ENCODE data around the gene EML5. TPM values are rescaled to one million over a fixed set of nuclear protein-coding genes. Genes with fewer than 3 reads are reported as not detected.

The EML5 gene
- total RNA-seq, 1 experiment from 2014 or later = 0.85 TPM

DNA sequence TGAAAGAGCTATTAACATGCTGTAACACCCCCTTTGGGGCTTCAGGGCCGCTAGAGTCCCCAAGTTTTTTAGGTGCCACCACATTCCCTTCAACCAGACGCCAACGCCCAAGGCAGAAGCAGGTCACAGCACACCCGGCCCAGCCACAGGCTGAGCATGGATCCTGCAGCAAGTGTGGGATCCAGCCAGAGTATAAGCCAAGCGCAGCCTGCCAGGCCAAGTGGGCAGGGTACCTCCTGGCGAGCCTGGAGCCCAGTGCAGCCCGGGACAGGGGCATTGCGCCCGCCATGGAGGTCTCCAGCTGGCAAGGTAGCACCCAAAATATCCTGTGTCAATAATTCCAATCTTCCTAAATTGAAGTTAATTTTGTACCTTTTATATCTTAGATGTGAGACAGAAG lies 55.5 kb downstream of the EML5 start (continued):
- TF ChIP-seq, protein P1, sequence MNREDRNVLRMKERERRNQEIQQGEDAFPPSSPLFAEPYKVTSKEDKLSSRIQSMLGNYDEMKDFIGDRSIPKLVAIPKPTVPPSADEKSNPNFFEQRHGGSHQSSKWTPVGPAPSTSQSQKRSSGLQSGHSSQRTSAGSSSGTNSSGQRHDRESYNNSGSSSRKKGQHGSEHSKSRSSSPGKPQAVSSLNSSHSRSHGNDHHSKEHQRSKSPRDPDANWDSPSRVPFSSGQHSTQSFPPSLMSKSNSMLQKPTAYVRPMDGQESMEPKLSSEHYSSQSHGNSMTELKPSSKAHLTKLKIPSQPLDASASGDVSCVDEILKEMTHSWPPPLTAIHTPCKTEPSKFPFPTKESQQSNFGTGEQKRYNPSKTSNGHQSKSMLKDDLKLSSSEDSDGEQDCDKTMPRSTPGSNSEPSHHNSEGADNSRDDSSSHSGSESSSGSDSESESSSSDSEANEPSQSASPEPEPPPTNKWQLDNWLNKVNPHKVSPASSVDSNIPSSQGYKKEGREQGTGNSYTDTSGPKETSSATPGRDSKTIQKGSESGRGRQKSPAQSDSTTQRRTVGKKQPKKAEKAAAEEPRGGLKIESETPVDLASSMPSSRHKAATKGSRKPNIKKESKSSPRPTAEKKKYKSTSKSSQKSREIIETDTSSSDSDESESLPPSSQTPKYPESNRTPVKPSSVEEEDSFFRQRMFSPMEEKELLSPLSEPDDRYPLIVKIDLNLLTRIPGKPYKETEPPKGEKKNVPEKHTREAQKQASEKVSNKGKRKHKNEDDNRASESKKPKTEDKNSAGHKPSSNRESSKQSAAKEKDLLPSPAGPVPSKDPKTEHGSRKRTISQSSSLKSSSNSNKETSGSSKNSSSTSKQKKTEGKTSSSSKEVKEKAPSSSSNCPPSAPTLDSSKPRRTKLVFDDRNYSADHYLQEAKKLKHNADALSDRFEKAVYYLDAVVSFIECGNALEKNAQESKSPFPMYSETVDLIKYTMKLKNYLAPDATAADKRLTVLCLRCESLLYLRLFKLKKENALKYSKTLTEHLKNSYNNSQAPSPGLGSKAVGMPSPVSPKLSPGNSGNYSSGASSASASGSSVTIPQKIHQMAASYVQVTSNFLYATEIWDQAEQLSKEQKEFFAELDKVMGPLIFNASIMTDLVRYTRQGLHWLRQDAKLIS (CRISPR knock-in tag; IDR thresholded peaks at IDR 0.05; ENCODE audit: borderline replicate concordance) = no peak

DNA sequence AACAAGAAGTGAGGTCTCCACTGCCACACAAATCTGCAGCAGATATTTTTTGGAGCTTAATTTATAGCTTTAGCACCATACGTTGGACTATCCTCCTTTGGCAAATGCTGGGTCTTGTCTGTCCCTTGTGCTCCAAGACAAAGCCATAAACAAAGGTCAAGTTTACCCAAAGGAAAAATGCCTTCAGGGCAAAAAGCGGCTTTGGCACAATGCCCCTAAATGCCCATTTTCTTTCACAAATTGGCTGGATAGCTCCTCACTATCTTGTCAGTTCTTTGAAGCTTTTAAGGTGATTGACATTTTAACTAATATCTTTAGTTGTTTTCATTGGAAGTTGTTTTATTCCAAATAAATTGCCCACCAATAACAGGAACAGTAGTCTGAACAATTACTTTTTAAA lies 59.6 kb downstream of the EML5 start:
- no peak for ATAC-seq
- Mint-ChIP-seq H3K4me3 (no peak overlapping the region), H3K27ac (no peak overlapping the region), H3K36me3 (no peaks in the 10 kb centered on the region), H3K4me1 (no peaks in the 10 kb centered on the region), H3K9me3 (peaks cover 8% of the 10 kb centered on the region; the same call in 1 of the 2 replicates), H3K27me3 (ENCODE audit: low read depth) (no peaks in the 10 kb centered on the region)
- CTCF ChIA-PET = interaction anchor here (0.9 to 1.3 kb wide), 4 partner anchors 20 to 134 kb away, joined by 3 read pairs; no protein-coding TSS in a partner anchor
- DNase-seq (ENCODE audit: low spot score) = no peak
- no peak for TF ChIP-seq ZNF263 (CRISPR knock-in tag; IDR thresholded peaks at IDR 0.05; ENCODE audit: low read depth)
- no peak for TF ChIP-seq PRRX2 (CRISPR knock-in tag; IDR thresholded peaks at IDR 0.05)
- POLR2A ChIA-PET = no interaction called here

DNA sequence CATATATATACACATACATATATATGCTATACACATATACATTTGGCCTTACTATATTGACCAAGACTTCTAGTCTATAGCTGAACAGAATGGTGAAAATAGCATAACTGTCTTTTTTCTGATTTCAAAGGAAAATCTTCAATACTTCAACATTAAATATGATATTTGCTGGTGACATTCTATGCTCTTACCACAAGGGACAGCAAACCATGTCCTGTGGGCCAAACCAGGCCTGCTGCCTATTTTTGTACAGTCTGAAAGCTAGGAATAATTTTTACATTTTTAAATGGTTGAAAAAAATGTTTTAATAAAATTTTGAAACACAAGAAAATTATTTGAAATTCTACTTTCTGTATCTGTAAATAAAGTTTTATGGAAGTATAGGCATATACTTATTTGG lies 63.6 kb downstream of the EML5 start:
- Mint-ChIP-seq H3K4me1 (no peaks in the 10 kb centered on the region), H3K4me3 (no peak overlapping the region), H3K27ac (no peak overlapping the region), H3K9me3 (peaks cover 6% of the 10 kb centered on the region; the same call in 1 of the 2 replicates), H3K36me3 (no peaks in the 10 kb centered on the region), H3K27me3 (ENCODE audit: low read depth) (no peaks in the 10 kb centered on the region)
- ATAC-seq (no peak), DNase-seq (ENCODE audit: low spot score) (no peak)
- ChIA-PET POLR2A (no interaction called here), CTCF (no interaction called here)
- TF ChIP-seq, protein P2, sequence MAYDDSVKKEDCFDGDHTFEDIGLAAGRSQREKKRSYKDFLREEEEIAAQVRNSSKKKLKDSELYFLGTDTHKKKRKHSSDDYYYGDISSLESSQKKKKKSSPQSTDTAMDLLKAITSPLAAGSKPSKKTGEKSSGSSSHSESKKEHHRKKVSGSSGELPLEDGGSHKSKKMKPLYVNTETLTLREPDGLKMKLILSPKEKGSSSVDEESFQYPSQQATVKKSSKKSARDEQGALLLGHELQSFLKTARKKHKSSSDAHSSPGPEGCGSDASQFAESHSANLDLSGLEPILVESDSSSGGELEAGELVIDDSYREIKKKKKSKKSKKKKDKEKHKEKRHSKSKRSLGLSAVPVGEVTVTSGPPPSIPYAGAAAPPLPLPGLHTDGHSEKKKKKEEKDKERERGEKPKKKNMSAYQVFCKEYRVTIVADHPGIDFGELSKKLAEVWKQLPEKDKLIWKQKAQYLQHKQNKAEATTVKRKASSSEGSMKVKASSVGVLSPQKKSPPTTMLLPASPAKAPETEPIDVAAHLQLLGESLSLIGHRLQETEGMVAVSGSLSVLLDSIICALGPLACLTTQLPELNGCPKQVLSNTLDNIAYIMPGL (CRISPR knock-in tag; IDR thresholded peaks at IDR 0.05) = no peak
- TF ChIP-seq NR1H2 (CRISPR knock-in tag; IDR thresholded peaks at IDR 0.05) = no peak
- TF ChIP-seq ZNF232 (CRISPR knock-in tag; IDR thresholded peaks at IDR 0.05) = no peak
- no peak for TF ChIP-seq JUN (CRISPR knock-in tag; IDR thresholded peaks at IDR 0.05)
- no peak for TF ChIP-seq ZNF121 (CRISPR knock-in tag; IDR thresholded peaks at IDR 0.05)

DNA sequence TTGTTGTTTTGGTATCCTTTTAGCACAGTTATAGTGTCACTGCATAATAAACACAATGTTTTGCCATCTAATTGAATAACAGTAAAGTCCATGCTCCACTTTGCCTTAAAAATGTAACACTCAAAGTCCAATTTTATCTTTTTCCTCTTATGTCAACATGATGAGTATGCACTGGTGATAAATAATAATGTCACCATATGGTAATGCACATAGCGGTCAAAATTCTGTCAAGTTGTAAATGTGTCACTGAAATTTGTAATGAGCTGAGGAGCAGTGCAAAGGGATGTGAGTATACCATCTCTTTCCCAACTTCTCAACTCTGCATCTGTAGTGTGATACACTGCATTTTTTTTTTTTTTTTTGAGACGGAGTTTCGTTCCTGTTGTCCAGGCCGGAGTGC lies 65.7 kb downstream of the EML5 start:
- no peak overlapping the region for H3K27ac Mint-ChIP-seq
- no peaks in the 10 kb centered on the region for H3K4me1 Mint-ChIP-seq
- DNase-seq (ENCODE audit: low spot score) (no peak), ATAC-seq (no peak)
- ChIA-PET POLR2A (no interaction called here), CTCF (no interaction called here)
- H3K9me3 Mint-ChIP-seq = no peaks in the 10 kb centered on the region
- no peaks in the 10 kb centered on the region for H3K27me3 Mint-ChIP-seq (ENCODE audit: low read depth)
- H3K4me3 Mint-ChIP-seq = no peak overlapping the region
- no peaks in the 10 kb centered on the region for H3K36me3 Mint-ChIP-seq
- no peak for TF ChIP-seq ZNF263 (CRISPR knock-in tag; IDR thresholded peaks at IDR 0.05; ENCODE audit: low read depth)
- TF ChIP-seq, protein P3, sequence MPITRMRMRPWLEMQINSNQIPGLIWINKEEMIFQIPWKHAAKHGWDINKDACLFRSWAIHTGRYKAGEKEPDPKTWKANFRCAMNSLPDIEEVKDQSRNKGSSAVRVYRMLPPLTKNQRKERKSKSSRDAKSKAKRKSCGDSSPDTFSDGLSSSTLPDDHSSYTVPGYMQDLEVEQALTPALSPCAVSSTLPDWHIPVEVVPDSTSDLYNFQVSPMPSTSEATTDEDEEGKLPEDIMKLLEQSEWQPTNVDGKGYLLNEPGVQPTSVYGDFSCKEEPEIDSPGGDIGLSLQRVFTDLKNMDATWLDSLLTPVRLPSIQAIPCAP (CRISPR knock-in tag; IDR thresholded peaks at IDR 0.05) = no peak
- no peak for TF ChIP-seq TCF7 (CRISPR knock-in tag; IDR thresholded peaks at IDR 0.05; ENCODE audit: low read depth)
- TF ChIP-seq MYBL2 (CRISPR knock-in tag; IDR thresholded peaks at IDR 0.05) = no peak
- TF ChIP-seq, protein P2 (CRISPR knock-in tag; IDR thresholded peaks at IDR 0.05) = no peak
- TF ChIP-seq SMAD3 (CRISPR knock-in tag; IDR thresholded peaks at IDR 0.05; ENCODE audit: borderline replicate concordance) = no peak
- TF ChIP-seq ETV6 (CRISPR knock-in tag; IDR thresholded peaks at IDR 0.05) = no peak
- no peak for TF ChIP-seq TEAD4 (CRISPR knock-in tag; IDR thresholded peaks at IDR 0.05)
- TF ChIP-seq HMGA2 (CRISPR knock-in tag; IDR thresholded peaks at IDR 0.05) = no peak
- TF ChIP-seq, protein P4, sequence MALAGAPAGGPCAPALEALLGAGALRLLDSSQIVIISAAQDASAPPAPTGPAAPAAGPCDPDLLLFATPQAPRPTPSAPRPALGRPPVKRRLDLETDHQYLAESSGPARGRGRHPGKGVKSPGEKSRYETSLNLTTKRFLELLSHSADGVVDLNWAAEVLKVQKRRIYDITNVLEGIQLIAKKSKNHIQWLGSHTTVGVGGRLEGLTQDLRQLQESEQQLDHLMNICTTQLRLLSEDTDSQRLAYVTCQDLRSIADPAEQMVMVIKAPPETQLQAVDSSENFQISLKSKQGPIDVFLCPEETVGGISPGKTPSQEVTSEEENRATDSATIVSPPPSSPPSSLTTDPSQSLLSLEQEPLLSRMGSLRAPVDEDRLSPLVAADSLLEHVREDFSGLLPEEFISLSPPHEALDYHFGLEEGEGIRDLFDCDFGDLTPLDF (CRISPR knock-in tag; IDR thresholded peaks at IDR 0.05) = no peak
- TF ChIP-seq, protein P5, sequence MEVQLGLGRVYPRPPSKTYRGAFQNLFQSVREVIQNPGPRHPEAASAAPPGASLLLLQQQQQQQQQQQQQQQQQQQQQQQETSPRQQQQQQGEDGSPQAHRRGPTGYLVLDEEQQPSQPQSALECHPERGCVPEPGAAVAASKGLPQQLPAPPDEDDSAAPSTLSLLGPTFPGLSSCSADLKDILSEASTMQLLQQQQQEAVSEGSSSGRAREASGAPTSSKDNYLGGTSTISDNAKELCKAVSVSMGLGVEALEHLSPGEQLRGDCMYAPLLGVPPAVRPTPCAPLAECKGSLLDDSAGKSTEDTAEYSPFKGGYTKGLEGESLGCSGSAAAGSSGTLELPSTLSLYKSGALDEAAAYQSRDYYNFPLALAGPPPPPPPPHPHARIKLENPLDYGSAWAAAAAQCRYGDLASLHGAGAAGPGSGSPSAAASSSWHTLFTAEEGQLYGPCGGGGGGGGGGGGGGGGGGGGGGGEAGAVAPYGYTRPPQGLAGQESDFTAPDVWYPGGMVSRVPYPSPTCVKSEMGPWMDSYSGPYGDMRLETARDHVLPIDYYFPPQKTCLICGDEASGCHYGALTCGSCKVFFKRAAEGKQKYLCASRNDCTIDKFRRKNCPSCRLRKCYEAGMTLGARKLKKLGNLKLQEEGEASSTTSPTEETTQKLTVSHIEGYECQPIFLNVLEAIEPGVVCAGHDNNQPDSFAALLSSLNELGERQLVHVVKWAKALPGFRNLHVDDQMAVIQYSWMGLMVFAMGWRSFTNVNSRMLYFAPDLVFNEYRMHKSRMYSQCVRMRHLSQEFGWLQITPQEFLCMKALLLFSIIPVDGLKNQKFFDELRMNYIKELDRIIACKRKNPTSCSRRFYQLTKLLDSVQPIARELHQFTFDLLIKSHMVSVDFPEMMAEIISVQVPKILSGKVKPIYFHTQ (CRISPR knock-in tag; IDR thresholded peaks at IDR 0.05) = no peak
- TF ChIP-seq OVOL2 (CRISPR knock-in tag; IDR thresholded peaks at IDR 0.05; ENCODE audit: borderline replicate concordance) = no peak
- no peak for TF ChIP-seq SP1 (CRISPR knock-in tag; conservative IDR thresholded peaks at IDR 0.05)
- no peak for TF ChIP-seq GTF2I (CRISPR knock-in tag; conservative IDR thresholded peaks at IDR 0.05)
